ENCODE results near the gene POLR2J. TPM values are rescaled to one million over a fixed set of nuclear protein-coding genes. Genes with fewer than 3 reads are reported as not detected.
A peak's percentile ranks its signal among the peaks of the same experiment; 100 is the strongest.

Gene POLR2J
- total RNA-seq, 1 donor from 2014 or later, result 28.4 TPM

- no peak for TF ChIP-seq CTCF (IDR thresholded peaks at IDR 0.05; ENCODE audit: partially characterized antibody, unreplicated experiment)
- Mint-ChIP-seq H3K27ac (ENCODE audit: unreplicated experiment) (no peak overlapping the region), H3K4me1 (ENCODE audit: low read depth, unreplicated experiment) (peaks cover 3% of the 10 kb centered on the region), H3K36me3 (ENCODE audit: unreplicated experiment) (no peaks in the 10 kb centered on the region), H3K27me3 (ENCODE audit: unreplicated experiment) (peaks cover 5% of the 10 kb centered on the region), H3K4me3 (ENCODE audit: unreplicated experiment) (no peak overlapping the region), H3K9me3 (ENCODE audit: unreplicated experiment) (no peaks in the 10 kb centered on the region)
- peak; percentile 16 for DNase-seq
Measured at GRCh38 chr7:102473271-102473991, 5.3 kb downstream of the POLR2J start.

- Mint-ChIP-seq H3K4me1 (ENCODE audit: low read depth, unreplicated experiment) (peaks cover 3% of the 10 kb centered on the region), H3K27me3 (ENCODE audit: unreplicated experiment) (peaks cover 5% of the 10 kb centered on the region), H3K9me3 (ENCODE audit: unreplicated experiment) (no peaks in the 10 kb centered on the region), H3K4me3 (ENCODE audit: unreplicated experiment) (no peak overlapping the region), H3K36me3 (ENCODE audit: unreplicated experiment) (no peaks in the 10 kb centered on the region), H3K27ac (ENCODE audit: unreplicated experiment) (peak overlapping the region; percentile 46)
- DNase-seq, result peak; percentile 21
- no peak for TF ChIP-seq CTCF (IDR thresholded peaks at IDR 0.05; ENCODE audit: partially characterized antibody, unreplicated experiment)
Measured at GRCh38 chr7:102472126-102473041, 6.3 kb downstream of the POLR2J start.

GRCh38 chr7:102471791-102472125 is 7.0 kb downstream of the POLR2J start:
- Mint-ChIP-seq H3K27me3 (ENCODE audit: unreplicated experiment) (peaks cover 8% of the 10 kb centered on the region), H3K36me3 (ENCODE audit: unreplicated experiment) (no peaks in the 10 kb centered on the region), H3K4me3 (ENCODE audit: unreplicated experiment) (no peak overlapping the region), H3K4me1 (ENCODE audit: low read depth, unreplicated experiment) (peaks cover 3% of the 10 kb centered on the region), H3K27ac (ENCODE audit: unreplicated experiment) (peak overlapping the region; percentile 46), H3K9me3 (ENCODE audit: unreplicated experiment) (peaks cover 2% of the 10 kb centered on the region)
- TF ChIP-seq CTCF (IDR thresholded peaks at IDR 0.05; ENCODE audit: partially characterized antibody, unreplicated experiment), result no peak
- DNase-seq, result peak; percentile 10

GRCh38 chr7:102469972-102470825 is 8.5 kb downstream of the POLR2J start:
- DNase-seq, result peak; percentile 15
- H3K4me3 Mint-ChIP-seq (ENCODE audit: unreplicated experiment), result no peak overlapping the region
- TF ChIP-seq CTCF (IDR thresholded peaks at IDR 0.05; ENCODE audit: partially characterized antibody, unreplicated experiment), result no peak
- H3K27me3 Mint-ChIP-seq (ENCODE audit: unreplicated experiment), result peaks cover 9% of the 10 kb centered on the region
- H3K4me1 Mint-ChIP-seq (ENCODE audit: low read depth, unreplicated experiment), result peaks cover 3% of the 10 kb centered on the region
- peaks cover 2% of the 10 kb centered on the region for H3K9me3 Mint-ChIP-seq (ENCODE audit: unreplicated experiment)
- no peaks in the 10 kb centered on the region for H3K36me3 Mint-ChIP-seq (ENCODE audit: unreplicated experiment)
- H3K27ac Mint-ChIP-seq (ENCODE audit: unreplicated experiment), result peak overlapping the region; percentile 59
